NB4 (cell line): ENCODE results near the gene ANKIB1.
A peak's percentile ranks its signal among the peaks of the same experiment; 100 is the strongest.

Experiments
- DNase-seq: peaks from one replicate; pipeline ENCODE4 v3.0.0; 2010; ENCODE audit warnings: low read depth
- H3K4me3 ChIP-seq: one replicate; pipeline ENCODE4 v1.5.1; 2011; ENCODE audit warnings: mild to moderate bottlenecking, low read depth, low read length, moderate library complexity
- CTCF ChIP-seq: IDR thresholded peaks from one replicate; pipeline ENCODE4 v1.5.1; 2012; ENCODE audit warnings: low read depth, low read length
- MAX ChIP-seq: IDR thresholded peaks from 2 replicates; pipeline ENCODE4 v1.6.1; 2011; ENCODE audit warnings: low read depth, low read length
- MYC ChIP-seq: IDR thresholded peaks from 2 replicates; pipeline ENCODE4 v1.6.1; 2011; ENCODE audit warnings: low read depth, low read length
- POLR2A ChIP-seq: IDR thresholded peaks from 2 replicates; pipeline ENCODE4 v1.6.1; 2011; ENCODE audit warnings: mild to moderate bottlenecking; ENCODE audit not compliant: insufficient read length; ENCODE audit errors: extremely low read depth

ANKIB1 gene

GRCh38 chr7:92259610-92260247, 14.0 kb downstream of the ANKIB1 start:
- no peak for TF ChIP-seq MYC
- no peak for TF ChIP-seq POLR2A
- no peak for TF ChIP-seq CTCF
- no peak for TF ChIP-seq MAX
- H3K4me3 ChIP-seq: no peak overlapping the region
- DNase-seq: peak; percentile 18

GRCh38 chr7:92260248-92260781, 14.5 kb downstream of the ANKIB1 start:
- peak; percentile 64 for DNase-seq
- H3K4me3 ChIP-seq: no peak overlapping the region
- TF ChIP-seq CTCF (no peak), POLR2A (no peak), MYC (no peak), MAX (no peak)

- TF ChIP-seq MYC (no peak), POLR2A (no peak), CTCF (no peak), MAX (no peak)
- H3K4me3 ChIP-seq: no peak overlapping the region
- DNase-seq: no peak
Measured at GRCh38 chr7:92266415-92267241, 20.9 kb downstream of the ANKIB1 start.

- no peak for TF ChIP-seq MAX
- TF ChIP-seq MYC: no peak
- TF ChIP-seq POLR2A: no peak
- no peak for TF ChIP-seq CTCF
- DNase-seq: no peak
- no peak overlapping the region for H3K4me3 ChIP-seq
Measured at GRCh38 chr7:92268921-92269320, 23.1 kb downstream of the ANKIB1 start.

GRCh38 chr7:92275327-92275726, 29.6 kb downstream of the ANKIB1 start:
- no peak overlapping the region for H3K4me3 ChIP-seq
- DNase-seq: no peak
- TF ChIP-seq MYC (no peak), CTCF (no peak), MAX (no peak), POLR2A (no peak)
